Activated naive CD4-positive, alpha-beta T cell treated with anti-CD3 and anti-CD28 coated beads, Interleukin-2, amount 50 U/mL, for 16 hours (primary cell): ENCODE measurements around the gene KANTR.
A peak's percentile ranks its signal among the peaks of the same experiment; 100 is the strongest.

Experiments used
- DNase-seq: peaks from one replicate; pipeline ENCODE4 v3.0.0-alpha.2; 2020

KANTR gene

DNA sequence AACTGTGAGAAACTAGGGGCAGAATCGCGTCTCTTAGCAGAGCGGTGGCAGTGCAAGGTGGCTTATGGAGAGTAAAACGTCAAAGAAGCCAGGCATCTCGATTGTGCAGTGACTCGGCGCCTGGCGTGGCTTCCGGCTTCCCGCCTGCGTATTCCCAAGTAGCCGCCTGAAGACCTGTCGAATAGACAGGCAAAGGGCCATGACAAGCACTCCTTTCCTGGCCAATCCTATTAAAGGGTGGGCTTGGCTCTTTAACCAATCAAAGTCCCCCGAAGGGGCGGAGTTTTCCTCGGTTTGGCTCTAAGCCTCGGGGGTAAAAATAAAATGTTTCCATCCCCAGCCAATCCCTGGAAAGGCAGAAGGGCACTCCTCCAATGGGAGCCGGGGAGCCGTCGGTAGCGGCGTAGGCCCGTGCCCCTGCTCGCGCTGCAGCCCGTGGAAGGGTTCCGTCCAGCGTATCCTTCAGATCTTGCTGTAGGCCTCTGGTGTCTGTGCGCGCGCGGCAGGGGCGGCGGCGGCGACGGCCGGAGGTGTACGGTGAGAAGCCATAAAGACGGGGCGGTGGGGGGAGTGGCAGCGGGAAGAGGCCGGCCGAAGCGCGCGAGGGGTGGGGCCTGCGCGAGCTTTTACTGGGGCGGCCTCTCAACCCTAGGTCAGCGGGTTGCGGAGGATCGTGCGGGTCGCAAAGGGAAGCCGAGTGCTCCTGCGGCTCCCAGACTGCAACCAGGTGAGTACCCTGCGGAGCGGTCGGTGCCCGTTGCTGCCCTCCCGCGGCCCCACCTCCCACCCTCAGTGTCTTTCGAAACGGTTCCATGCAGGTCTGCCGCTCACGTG lies at the start of gene KANTR:
TSS of gene KANTR (plus strand) at position 395 of the 834 bp plus-strand sequence. CDS start 30,131 bp downstream, outside the sequence.
- DNase-seq = peak; percentile 80

GRCh38 chrX:53044995-53045394 lies 48.9 kb upstream of the KANTR start:
- DNase-seq = no peak

GRCh38 chrX:53047228-53047627 lies 46.7 kb upstream of the KANTR start:
- no peak for DNase-seq

- DNase-seq = no peak
These were observed 45.5 kb upstream of the KANTR start, which contains the start of gene GPR173 for GRCh38 chrX:53048169-53049126. Gene GPR173 (plus strand): TSS chrX:53048789. CDS start chrX:53076622, 27,833 bp downstream.

GRCh38 chrX:53049127-53049517 lies 44.8 kb upstream of the KANTR start:
- DNase-seq = no peak

DNA sequence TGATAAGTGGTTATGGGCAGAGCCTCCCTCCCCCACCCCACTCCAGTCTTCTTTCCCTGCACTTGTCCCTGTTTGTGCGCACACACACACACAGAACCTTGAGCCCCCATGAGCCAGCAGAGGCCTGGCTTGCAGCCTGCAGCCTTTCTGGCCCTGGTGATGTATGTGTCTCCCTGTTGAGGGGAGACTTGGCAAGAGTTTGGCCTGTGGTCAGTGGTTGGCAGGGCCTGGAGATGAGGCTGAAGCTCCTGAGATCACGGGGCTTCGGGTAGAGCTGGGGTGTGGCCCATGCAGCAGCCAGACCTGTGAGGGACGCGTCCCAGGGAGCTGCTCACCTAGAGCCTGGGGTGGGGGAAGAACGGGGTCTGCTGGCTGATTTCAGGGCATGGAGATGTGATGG lies 43.1 kb upstream of the KANTR start:
- DNase-seq = no peak

GRCh38 chrX:53055244-53055849 lies 38.6 kb upstream of the KANTR start:
- DNase-seq = no peak

GRCh38 chrX:53056292-53056691 lies 37.6 kb upstream of the KANTR start:
- DNase-seq = no peak

DNA sequence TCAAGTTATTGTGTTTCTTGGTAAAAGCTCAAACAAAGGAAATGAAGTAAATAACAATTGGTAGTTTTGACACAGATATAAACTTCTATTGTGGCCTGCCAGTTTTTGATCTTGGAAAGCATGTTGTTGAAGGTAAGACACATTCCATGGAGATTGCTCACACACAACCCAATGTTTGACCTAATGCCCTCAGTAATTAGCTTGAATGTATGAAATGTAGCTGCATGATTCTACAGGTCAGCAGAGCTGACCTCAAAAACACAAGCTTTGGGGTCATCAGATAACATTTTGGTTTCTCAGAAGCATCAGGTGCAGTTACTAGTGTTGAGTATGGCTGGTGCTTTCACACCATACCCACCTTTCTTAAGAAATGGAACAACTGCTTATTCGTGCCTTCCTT lies 28.8 kb upstream of the KANTR start:
- DNase-seq = no peak

DNA sequence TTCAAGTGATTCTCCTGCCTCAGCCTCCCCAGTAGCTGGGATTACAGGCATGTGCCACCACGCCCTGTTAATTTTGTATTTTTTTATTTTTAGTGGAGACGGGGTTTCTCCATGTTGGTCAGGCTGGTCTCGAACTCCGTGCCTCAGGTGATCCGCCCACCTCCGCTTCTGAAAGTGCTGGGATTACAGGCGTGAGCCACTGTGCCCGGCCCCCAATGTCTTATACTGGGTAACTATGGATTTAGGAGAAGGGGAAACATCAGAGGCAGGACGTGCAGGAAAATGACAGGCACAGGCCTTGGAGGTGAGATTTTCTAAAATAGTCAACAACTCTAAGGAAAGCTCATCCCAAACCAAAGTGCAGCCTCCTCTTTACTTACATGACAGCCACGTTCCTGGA lies 22.9 kb upstream of the KANTR start:
- no peak for DNase-seq

DNA sequence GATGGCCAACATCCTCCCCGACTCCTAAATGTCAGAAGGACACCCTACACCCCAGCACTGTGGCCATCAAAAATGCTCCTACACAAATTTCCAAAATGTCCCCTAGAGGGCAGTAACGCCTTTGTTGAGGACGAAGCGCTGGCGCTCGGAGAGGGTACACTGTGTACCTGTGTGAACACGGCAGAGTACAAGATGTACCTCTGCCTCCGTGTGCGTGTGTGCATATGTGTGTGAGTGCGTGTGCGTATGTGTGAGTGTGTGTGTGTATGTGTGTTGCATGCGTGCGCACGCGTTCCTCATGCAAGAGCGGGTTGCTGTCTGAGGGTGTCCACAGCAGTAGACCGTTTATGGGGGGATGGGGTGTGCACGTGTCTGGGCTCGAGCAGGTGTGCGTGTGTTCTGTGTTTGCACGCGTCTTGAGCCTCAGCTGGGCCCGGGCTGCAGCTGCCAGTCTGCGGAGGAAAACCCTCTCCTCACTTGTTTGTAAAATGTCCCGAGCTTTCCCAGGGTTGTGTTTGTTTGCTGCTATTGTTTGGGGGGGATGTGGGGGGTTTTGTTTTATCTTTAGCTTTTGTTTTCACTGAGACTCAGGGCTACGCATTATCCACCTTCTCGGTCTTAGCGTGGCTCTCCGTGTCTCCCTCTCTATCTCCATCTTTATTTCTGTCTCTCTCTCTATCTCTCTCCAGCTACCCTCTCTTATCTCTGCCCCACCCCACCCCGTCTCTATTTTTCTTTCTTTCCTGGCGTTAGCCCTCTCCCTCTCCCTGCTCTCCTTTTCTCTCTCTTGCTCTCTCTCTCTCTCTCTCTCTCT lies 22.1 kb upstream of the KANTR start:
- DNase-seq = peak; percentile 64

- DNase-seq = no peak
These were observed 21.4 kb upstream of the KANTR start for GRCh38 chrX:53072418-53073114.

DNA sequence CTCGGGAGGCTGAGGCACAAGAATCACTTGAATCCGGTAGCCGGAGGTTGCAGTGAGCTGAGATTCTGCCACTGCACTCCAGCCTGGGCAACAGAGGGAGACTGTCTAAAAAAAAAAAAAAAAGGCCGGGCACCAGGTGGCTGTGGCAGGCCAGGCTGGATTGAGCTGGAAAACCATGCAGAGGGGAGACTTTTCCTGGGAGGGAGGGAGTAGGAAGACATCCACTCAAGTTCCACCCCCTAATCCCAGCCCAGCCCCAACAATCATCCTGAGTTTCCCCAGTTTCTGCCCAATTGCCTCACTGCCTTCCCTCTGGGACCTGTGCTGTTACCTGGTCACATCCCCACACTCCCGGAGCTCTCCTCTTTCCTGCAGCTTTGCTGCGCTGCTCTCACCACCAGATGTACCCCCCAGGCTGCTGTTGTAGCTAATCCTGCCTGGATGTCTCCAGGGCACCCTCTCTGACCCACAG lies 20.8 kb upstream of the KANTR start:
- no peak for DNase-seq

DNA sequence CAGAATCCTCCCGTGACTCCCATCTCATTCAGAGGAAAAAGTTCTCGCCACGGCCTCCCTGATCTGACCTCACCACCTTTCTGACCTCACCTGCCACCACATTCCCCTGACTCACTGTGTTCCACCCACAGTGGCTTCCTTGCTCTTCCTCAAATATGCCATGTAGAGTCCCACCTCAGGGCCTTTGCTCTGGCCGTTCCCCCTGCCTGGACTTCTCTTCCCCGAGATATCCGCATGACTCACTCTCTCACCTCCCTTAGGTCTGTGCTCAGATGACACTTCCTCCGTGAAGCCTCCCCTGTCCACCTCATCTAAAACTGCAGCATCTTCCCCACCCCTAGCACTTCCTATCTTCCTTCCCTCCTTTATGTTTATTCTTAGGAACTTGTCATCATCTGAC lies 18.9 kb upstream of the KANTR start:
- DNase-seq = no peak

DNA sequence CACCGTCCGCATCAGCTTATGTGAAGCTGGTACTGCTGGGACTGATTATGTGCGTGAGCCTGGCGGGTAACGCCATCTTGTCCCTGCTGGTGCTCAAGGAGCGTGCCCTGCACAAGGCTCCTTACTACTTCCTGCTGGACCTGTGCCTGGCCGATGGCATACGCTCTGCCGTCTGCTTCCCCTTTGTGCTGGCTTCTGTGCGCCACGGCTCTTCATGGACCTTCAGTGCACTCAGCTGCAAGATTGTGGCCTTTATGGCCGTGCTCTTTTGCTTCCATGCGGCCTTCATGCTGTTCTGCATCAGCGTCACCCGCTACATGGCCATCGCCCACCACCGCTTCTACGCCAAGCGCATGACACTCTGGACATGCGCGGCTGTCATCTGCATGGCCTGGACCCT lies 17.3 kb upstream of the KANTR start:
- DNase-seq = no peak

GRCh38 chrX:53077207-53078197 lies 16.4 kb upstream of the KANTR start:
- DNase-seq = no peak

- no peak for DNase-seq
These were observed 15.0 kb upstream of the KANTR start for GRCh38 chrX:53078943-53079342.

DNA sequence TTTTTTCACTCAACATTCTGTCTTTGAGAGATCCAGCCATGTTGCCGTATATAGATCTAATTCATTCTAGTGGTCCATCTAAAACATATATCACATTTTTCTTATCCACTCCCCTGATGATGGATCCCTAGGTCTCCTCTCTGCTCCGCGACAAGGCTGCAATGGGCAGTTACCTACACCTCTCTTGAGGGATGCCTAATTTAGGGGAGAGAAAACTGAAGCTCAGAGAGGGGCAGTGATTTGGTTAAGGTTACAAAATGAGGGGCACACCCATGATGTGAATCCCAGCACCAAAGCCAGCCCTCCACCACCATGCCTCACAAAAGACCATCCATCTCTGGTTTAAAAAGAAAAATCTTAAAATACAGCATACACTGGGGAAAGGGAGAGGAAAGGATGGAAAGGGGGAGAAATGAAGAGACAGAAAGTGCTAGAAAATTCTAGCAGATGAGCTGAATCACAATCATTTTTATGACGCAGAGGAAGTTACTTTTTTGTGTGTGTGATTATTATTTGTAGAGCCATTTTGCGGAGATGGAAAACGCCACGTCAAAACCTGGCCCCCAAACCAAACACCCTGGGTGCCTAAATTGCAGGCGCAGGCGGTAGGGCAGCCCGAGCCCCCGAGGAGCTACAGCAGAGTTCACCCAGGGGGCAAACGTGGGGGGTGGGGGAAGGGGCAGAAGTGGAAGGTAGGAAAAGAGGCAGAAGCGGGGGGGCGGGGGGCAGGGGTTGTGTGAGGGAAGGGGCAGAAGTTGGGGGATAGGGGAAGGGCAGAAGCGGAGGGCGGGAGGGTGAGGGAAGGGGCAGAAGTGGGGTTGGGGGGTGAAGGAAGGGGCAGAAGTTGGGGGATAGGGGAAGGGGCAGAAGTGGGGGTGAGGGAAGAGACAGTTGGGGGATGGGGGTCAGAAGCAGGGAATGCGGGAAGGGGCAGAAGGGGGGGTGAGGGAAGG lies 13.0 kb upstream of the KANTR start:
- DNase-seq = peak; percentile 25
